ENCODE data around the gene TPP2.

Gene TPP2

DNA sequence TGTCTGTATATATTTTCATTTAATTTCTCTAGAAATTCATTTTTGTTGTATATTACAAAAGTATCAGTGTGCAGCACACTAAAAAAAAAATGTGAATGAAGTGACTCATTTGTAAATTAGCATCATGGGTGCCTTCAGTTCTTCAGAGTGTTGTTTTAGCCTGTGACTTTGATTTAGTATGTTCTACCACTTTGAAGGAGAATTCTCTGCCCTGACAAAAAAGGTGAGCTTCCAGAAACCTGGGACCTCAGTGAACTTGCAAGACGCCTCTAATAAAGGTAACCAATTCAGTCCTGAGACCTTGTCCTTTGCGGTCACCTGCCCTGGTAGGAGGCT is 95.7 kb downstream of the TPP2 start:
- in situ Hi-C loops (cut with HindIII; ENCODE audit: low sequenced_read_pairs): no loop called here

DNA sequence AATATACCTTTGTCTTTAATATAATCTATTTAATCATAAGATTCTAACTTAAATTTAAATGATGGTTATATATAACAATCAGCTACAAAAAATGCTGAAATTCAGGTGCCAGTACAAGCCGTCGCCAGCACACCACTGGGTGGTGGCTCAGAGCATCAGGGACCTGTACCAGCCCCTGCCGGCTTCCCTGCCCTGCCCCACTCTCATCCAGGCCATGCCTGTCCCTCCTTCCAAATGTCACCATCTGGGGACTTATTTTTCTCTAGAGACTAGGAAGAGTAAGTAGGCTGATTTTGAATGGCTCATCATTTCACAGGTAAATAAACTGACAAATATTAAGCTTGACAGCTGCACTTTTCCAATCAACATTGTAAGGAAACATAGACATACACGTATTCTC is 96.5 kb downstream of the TPP2 start:
- in situ Hi-C loops (cut with HindIII; ENCODE audit: low sequenced_read_pairs): no loop called here

DNA sequence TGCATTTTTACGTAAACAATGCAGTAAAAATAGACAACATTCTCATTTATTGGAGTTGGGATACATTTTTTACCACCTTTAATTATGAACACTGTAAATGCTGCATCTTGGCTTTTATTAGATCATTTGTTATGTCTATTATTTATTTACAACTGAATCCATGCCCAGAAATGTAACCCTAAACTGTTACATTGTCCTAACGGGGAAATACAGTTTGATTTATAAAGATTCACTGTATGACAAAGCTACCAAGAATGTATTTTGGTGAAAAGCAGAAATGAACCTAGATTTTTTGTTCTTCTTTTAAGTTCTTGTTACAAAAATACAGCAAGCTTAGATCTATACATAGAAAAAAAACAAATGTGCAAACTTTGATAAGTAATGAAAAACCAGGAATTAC is 97.0 kb downstream of the TPP2 start:
- in situ Hi-C loops (cut with HindIII; ENCODE audit: low sequenced_read_pairs): no loop called here

DNA sequence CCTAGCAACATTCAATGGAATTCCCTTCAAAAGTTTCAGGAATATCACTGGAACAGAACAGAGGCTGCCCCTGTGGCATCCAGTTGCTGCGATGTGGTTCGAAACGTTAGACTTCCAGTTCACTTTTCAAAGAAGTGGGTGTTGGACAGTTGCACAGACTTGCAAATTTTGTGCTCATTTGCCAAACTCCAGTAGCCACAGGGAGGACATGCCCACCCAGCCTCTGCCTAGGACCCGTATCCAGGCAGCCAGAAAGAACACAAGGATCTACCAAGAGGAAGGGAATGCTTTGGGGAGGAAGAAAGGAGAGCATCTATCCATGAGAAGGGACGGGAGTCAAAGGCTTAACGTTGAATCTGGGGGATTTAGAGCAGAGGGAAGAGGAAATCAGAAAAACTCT is 98.2 kb downstream of the TPP2 start, which contains the start of gene METTL21C:
TSS of gene METTL21C (minus strand) at position 108 of the 400 bp plus-strand sequence. CDS start 546 bp downstream, outside the sequence.
- in situ Hi-C loops (cut with HindIII; ENCODE audit: low sequenced_read_pairs): no loop called here

DNA sequence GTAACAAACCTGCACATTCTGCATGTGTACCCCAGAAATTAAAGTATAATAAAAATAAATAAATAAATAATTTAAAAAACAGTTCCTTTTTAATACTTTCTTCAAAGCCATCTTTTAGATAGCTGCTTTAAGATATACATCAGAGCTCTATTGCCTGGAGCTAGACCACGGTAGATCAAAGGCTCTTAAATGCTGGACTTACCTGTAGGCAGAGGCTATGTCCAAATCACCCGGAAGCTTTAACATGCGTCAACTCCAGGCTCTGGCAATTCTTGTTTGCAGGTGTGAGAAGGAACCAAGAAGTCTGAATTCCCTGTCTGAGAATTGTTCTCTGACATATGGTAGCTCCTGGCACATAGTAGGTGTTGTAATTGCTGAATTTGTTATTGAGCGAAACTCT is 99.7 kb downstream of the TPP2 start:
- in situ Hi-C loops (cut with HindIII; ENCODE audit: low sequenced_read_pairs): no loop called here

DNA sequence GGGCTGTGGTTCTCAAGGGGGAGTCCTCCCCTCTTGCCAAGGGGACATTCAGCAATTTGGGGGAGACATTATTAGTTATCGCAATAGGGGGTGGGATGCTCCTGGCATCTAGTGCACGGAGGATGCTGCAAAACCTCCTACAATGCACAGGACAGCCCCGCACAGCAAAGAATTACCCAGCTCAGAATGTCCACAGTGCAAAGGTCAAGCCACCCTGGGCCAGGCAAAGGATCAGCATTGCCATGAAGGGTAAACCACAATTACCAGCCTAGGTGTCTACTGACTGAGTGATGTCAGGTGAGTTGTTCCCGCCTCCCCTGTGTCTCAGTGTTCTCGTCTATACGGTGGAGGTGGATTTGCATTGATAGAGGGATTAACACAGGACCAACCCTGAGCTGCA is 100.5 kb downstream of the TPP2 start:
- in situ Hi-C loops (cut with HindIII; ENCODE audit: low sequenced_read_pairs): no loop called here

DNA sequence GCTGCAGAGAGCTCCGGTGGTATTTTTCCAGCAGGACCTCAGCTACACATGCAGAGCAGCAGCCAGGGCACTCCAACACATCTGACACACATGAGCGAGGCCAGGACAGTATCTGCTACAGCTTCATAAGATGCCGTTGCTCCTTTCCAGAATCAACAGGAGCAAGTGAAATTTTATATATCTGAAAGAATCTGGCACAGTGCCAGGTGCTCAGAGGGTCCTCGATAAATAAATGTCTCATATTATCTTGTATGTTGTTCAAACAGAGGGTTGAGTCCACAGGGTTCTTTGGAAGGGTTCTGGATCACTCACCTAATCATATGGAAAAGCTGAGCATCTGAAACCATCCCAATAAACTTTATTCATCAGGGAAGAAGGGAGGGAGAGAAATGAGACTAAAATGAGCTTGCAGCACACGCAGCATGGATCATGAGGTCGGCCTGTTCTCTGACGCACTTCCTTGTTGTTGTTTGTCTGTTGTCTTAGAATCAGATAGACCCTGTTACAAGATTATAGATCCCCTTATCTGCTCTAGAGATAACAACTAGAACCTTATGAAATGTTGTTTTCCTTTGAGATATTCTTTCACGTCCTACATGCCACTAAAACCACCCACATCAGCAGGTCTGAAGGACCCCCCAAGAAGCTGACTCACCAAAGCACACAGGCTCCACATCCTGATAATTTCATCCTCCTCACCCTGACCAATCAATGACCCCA is 101.3 kb downstream of the TPP2 start:
- in situ Hi-C loops (cut with HindIII; ENCODE audit: low sequenced_read_pairs): no loop called here

DNA sequence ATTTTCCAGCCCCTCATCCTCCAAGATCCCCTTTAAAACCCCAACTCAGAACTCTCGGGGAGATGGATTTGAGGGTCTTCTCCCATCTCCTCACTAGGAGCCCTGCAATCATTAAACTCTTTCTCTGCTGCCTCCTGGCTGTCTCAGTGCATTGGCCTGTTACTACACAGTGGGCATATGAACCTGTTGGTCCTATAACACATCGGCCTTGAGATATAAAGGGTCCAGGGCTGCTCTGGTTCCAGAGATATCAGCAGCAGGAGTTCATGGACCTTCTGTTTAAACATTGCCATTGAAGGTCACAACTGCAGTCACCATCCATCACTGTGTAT is 101.8 kb downstream of the TPP2 start:
- in situ Hi-C loops (cut with HindIII; ENCODE audit: low sequenced_read_pairs): no loop called here

DNA sequence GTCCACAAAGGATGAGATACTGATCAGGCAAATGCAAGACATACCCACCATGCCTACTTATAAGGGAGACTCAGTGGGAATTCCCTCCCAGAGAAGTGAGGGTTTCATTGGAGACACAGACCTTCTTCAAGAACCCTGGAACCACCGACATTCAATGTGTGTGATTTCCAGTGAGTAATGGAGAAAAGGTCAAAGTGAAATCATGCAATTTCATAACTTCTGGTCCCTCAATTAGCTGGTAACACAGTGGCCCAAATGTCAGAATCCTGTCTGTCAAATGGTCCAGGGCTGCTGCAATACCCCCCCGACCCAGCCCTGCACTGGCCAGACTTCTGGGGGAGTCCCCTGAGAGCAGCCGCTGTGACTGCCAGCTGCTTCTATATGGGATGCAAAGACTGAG is 102.7 kb downstream of the TPP2 start:
- in situ Hi-C loops (cut with HindIII; ENCODE audit: low sequenced_read_pairs): no loop called here

DNA sequence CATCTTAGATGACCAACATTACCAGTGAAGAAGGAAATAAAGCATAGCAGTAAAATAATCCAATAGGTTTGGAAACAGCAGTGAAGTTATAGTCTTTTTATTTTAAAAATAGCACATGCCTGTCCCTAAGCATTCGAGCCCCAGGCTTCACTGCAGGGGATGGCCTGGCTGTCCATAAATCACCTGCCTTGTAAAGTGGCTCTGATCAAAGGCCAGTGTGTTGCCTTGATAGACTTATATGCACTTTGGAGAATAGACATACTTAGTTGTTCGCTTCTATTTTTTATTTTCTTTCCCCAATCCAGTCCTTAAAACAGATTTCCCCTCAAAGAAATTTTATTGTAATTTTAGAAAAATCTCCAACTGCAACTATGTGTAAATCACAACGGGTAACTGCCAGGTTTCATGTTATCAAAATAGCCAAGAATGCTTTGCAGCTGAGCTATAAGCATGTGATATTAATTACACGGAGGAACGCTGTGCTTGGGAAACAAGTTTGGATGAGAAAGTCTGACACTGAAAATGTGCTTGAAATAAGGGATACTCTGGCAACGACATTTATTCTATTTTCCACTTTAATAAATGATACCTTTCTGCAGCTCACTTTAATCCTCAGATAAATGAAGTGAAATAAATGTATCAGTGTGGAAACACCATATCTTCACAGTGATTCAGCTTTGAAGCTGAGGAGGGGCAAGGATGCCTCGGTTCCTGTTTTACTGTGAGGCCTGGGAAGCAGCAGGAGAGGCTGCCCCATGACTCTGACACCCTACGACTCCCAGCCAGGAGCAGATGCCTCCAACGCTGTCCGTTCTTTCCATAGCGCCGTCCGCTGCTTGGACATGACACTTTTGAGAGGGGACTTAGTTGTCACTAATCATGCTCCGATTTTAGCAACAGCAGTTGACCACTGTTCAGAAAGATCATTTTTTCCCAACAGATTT is 103.6 kb downstream of the TPP2 start:
- in situ Hi-C loops (cut with HindIII; ENCODE audit: low sequenced_read_pairs): no loop called here

DNA sequence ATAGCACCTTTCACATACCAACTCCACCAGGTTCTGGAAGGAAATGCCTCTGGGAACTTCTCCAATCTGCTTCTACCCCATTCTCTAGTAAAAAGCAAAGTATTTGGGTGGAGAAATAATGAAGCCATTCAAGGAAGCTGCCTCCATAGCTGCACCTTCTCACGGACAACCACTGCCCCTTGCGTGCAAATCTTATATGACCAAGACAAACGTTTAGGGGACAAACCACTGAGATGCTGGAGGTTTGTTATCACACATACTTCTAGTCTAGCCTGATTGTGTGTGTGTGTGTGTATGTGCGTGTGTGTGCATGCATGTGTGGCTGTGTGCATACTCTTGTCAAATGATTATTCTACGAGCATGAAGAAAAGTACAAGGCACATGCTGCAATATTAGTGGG is 104.5 kb downstream of the TPP2 start:
- in situ Hi-C loops (cut with HindIII; ENCODE audit: low sequenced_read_pairs): no loop called here

DNA sequence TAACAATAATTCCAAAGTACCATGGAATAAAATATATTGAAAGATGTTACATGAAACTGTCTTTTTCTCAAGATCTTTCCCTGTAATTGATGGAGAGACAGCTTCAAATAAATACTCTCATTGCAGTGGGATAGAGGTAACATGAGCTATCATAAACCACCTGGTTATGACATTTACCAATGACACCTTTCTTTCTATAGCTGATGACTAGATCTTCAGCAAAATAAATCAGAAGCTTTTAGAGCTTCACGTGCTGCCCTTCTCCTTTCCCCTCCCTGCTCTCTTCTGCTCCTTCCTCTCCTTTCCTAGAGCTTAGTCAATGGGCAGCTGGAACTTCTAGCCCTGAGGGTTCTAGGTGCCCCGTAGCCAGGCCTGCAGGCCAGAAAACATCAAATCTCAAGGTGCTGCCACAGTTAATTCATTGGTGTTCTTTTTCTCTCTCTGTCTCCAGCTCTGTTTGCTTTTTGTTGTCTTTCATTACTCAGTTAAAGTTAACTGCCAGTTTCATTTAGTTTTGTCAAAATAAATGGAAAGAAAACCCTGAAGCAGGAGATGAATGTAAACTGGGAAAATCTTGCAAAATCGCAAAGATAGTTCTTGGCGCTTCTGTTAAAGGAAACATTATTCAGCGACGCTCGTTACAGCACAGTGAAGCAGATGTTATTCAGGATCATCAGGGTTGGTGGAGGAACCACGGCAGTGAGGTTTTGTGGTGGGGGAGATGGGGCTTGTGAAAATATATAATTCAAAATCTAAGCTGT is 106.4 kb downstream of the TPP2 start:
- in situ Hi-C loops (cut with HindIII; ENCODE audit: low sequenced_read_pairs): no loop called here

DNA sequence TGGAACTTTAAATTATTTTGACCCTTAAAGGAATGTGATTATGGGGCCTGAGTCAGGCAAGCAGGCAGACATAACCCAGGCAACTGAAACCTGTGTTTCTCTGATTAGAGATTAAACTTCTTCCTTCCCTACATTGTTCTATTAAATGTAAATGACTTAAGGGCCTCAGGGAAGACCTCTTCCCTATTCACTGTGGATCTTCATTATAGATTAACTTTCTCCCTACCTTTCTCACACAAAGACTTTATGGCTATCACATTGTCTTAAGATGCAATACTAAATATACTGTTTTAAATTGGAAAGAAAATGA is 106.9 kb downstream of the TPP2 start:
- in situ Hi-C loops (cut with HindIII; ENCODE audit: low sequenced_read_pairs): no loop called here

DNA sequence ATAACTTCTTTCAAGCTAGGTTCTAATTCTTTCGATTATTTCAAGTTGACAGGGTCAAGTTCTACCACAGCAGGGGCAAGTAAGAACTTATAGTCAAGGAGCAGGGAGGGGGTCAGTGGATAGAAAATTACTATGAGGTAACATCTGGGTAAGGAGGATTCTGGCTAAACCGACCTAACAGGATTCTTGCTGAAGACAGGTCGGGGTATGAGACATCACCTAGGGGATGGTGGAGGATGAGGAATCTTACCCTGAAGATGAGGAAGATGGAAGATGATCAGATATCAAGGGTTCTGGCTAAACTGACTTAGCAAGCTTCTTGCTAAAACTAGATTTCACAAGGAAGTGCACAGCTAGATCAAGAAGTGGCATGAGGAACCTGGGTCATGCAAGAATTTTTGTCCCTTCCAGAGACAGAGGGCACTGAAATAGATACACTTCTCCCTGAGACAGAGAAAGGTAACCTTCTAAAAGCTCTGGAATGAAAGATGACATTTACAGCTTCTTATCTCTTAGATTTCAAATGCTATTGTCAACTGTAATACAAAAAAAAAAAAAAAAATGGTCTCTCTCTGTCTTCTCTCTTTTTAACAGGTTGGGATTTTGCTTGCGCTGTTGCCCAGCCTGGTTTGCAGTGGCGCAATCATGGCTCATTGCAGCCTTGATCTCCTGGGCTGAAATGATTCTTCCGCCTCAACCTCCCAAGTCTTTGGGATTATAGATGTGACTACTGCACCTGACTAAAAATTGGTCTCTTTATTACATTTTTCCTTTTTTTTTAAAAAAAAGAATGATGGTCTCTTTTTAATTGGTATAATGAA is 107.7 kb downstream of the TPP2 start:
- in situ Hi-C loops (cut with HindIII; ENCODE audit: low sequenced_read_pairs): no loop called here

DNA sequence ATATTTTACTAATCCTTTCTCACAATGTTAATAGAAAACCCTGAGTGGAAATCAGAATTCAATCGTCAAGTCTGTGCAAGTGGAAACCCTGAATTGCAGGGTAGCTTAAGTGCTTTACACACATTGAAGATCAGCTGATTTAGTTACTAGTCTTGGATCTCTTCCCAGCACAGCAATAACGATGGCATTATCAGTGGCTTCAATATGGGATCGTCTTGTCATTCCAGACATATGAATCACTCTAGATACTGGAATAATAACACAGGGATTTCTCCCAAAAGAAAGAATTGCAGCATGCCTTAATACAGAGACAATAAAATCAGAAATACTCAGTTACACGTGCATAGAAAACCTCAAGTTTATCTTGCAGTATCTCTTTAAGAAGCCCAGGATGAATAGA is 110.7 kb downstream of the TPP2 start:
- in situ Hi-C loops (cut with HindIII; ENCODE audit: low sequenced_read_pairs): no loop called here

DNA sequence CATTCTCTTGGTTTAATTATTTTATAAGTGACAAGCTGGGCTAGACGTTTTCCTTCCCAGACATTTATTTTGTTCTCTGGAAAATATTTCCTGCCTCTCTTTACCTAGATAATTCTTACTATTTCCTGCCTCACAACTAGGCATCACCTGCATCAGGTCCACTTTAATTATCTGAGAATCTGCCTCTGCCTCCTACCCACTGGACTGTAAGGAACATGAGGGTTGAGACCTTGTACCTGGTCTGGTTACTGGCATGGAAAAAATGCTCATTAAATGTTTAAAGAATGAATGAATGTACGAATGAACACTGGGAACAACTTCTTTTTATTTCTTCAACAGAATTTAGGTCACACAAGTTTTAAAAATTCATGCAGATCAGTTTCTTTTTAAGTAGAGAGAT is 111.4 kb downstream of the TPP2 start:
- in situ Hi-C loops (cut with HindIII; ENCODE audit: low sequenced_read_pairs): no loop called here

DNA sequence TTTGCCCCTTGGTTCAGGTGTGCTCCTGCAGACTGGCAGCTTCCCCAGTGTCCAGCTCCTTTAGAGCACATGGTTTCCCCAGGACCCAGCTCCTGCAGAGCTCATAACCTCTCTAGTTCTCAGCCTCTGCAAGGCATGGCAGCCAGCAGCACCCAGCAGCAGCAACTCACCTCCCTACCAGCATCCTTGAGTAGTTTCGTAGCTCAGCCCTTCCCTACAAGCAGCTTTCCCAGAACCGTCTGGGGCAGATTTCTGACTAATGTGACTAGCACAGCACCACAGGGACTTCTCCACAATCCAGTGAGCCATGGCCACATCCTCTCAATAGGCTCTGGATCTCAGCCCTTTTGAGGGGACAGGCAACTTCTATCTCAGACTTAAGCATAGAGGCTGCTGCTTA is 112.2 kb downstream of the TPP2 start:
- in situ Hi-C loops (cut with HindIII; ENCODE audit: low sequenced_read_pairs): no loop called here

DNA sequence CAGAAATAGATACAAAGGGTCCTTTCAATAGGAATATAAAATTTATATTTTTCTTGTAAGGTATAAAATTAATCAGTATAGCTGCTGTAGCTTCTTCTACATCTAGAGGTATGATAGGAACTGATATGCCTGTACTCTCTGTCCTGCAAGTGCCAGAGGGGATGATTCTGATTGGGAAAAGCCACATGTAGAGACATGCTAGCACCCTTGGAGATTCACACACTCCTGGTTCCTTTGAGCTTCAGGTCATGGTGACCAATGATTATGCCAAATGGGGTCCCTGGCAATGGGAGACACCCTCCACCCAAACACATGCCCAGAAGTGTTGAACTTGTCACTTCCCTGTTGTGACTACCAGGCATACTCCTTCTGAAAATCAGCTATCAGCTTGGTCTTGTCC is 112.8 kb downstream of the TPP2 start:
- in situ Hi-C loops (cut with HindIII; ENCODE audit: low sequenced_read_pairs): no loop called here

DNA sequence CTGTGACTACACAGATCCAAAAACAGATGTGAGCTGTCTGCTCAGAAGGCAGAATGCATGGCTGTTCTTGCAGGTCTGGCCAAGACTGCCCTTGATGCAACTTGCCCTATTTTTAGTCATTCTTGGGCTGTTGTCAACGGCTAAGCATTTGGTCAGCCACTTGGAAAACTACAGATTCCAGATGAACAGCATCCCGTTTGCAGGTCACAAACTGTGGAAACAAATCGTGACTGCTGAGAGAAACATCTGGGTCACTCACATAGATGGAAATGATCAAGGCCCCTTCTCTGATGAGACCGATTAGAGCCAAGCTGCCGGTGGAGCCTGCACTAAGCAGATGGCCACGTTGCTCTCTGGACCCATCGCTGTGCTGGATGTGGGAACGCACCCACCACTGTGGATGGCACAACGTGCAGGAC is 113.5 kb downstream of the TPP2 start:
- in situ Hi-C loops (cut with HindIII; ENCODE audit: low sequenced_read_pairs): no loop called here

DNA sequence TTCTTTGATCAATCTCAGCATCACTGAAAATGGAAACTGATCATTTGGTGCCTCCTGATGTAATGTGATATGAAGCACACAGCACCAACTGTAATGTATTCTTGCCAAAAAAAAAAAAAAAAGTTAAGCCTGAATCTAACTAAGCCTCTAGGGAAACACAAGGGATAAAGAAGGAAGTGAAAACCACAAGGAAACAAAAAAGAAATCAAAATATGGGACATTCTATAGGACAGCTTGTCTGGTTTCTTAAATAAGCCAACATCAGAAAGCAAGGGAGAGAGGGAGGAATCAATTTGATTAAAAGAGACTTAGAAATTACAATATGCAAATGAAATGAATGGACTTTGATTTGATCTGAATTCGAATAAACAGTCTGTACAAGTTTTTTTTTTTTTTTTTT is 118.7 kb downstream of the TPP2 start:
- in situ Hi-C loops (cut with HindIII; ENCODE audit: low sequenced_read_pairs): no loop called here

DNA sequence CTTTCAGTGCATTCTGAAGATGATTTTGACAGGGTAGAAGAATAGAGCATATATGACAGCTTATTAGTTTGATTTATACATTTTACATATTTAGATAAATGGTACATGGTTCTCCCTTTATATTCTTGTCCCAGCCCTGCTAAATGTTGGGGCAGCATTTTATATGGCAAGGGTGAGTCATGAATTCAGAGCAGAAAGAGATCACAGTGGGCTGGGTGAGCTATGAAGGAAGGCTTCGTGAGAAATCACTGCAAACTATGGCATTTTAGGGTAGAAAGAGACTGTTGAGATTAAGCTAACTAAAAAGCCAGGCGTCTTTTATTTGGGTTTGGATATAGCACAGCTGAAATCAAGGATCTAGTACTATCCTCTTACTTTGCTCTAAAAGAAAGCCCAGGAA is 122.0 kb downstream of the TPP2 start:
- in situ Hi-C loops (cut with HindIII; ENCODE audit: low sequenced_read_pairs): no loop called here
